Measurements from ENCODE around the gene ANTXR1. TPM values are rescaled to one million over a fixed set of nuclear protein-coding genes. Genes with fewer than 3 reads are reported as not detected.
A peak's percentile ranks its signal among the peaks of the same experiment; 100 is the strongest.

ANTXR1 gene
- total RNA-seq, 4 donors from 2014 or later = 53.7 to 69.0 (median 59.3) TPM

DNA sequence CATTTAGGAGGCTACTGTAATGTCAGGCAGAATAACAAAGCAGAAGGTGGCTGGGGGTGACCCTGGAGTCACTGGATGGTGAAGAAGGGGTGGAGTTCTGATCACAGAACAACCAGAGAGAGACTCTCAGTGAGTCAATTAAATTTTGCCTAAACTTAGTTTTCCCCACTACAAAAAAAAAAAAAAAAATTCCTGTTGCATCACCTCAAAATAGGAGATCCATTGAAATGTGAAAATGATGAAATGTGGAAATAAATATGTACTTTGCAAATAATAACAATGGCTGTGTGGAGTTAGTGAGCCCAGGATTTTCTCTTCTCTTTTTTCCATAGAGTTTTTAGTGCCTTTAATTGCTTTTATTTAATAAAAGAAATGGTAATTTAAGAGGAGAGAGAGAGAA, 208.5 kb downstream of the ANTXR1 start:
- DNase-seq (ENCODE audit: low spot score in 2 of 2) = no peak
- no peaks in the 10 kb centered on the region for H3K36me3 ChIP-seq
- no peaks in the 10 kb centered on the region for H3K27me3 ChIP-seq
- no peak overlapping the region for H3K4me3 ChIP-seq
- TF ChIP-seq EP300 (IDR thresholded peaks at IDR 0.05) = no peak
- TF ChIP-seq, protein P1, sequence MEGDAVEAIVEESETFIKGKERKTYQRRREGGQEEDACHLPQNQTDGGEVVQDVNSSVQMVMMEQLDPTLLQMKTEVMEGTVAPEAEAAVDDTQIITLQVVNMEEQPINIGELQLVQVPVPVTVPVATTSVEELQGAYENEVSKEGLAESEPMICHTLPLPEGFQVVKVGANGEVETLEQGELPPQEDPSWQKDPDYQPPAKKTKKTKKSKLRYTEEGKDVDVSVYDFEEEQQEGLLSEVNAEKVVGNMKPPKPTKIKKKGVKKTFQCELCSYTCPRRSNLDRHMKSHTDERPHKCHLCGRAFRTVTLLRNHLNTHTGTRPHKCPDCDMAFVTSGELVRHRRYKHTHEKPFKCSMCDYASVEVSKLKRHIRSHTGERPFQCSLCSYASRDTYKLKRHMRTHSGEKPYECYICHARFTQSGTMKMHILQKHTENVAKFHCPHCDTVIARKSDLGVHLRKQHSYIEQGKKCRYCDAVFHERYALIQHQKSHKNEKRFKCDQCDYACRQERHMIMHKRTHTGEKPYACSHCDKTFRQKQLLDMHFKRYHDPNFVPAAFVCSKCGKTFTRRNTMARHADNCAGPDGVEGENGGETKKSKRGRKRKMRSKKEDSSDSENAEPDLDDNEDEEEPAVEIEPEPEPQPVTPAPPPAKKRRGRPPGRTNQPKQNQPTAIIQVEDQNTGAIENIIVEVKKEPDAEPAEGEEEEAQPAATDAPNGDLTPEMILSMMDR (IDR thresholded peaks at IDR 0.05) = no peak
- no peak for TF ChIP-seq POLR2A (IDR thresholded peaks at IDR 0.05)
- no peaks in the 10 kb centered on the region for H3K9me3 ChIP-seq
- H3K4me1 ChIP-seq = peaks cover 0 to 41% (median 1%) of the 10 kb centered on the region in 4 donors
- H3K27ac ChIP-seq = peak overlapping the region in 1 of 4 donors; percentile 50

DNA sequence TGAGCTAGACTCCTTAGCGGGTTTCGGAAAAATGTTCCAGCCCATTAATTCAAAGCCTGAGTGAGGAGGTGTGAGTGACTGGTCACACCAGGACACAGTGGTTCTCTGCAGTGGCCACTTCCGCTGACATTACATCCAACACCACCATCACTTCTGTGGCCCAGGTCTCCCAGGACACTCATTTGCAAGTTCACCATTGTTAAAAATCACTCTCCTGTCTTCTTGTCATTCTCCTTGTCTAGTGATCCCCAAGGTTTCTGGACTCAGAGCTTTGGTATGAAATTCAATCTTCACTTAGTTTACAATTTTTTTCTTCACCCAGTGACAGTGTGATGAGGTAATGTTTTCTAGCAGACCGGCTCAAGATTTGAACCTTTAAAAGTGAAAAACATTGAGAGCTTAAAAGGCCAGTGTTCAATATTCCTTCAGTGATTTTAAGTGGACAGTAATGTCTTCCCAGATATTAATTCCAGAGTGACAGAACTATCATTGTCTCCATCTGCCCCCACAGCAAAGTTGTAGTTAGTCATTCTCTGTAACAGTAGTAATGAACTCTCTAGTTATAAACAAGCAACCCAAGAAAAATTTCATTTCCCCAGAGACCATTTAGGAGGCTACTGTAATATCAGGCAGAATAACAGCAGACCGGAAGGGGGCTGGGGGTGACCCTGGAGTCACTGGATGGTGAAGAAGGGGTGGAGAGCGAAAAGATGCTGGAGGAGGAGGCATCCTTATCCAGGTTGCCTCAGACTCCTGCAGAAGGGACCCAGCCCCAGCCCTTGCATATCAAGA, 209.2 kb downstream of the ANTXR1 start:
- Histone ChIP-seq H3K36me3 (no peaks in the 10 kb centered on the region), H3K4me1 (peaks cover 0 to 34% (median 1%) of the 10 kb centered on the region in 4 donors), H3K9me3 (no peaks in the 10 kb centered on the region), H3K27me3 (no peaks in the 10 kb centered on the region), H3K27ac (peak overlapping the region in 1 of 4 donors; percentile 50), H3K4me3 (no peak overlapping the region)
- TF ChIP-seq, protein P1 (IDR thresholded peaks at IDR 0.05) = no peak
- TF ChIP-seq POLR2A (IDR thresholded peaks at IDR 0.05) (no peak), EP300 (IDR thresholded peaks at IDR 0.05) (no peak)
- DNase-seq (ENCODE audit: low spot score in 2 of 2) = no peak
- WGBS, 2 donors = 71 to 79% methylated on average over 6 of the region's 6 CpGs

DNA sequence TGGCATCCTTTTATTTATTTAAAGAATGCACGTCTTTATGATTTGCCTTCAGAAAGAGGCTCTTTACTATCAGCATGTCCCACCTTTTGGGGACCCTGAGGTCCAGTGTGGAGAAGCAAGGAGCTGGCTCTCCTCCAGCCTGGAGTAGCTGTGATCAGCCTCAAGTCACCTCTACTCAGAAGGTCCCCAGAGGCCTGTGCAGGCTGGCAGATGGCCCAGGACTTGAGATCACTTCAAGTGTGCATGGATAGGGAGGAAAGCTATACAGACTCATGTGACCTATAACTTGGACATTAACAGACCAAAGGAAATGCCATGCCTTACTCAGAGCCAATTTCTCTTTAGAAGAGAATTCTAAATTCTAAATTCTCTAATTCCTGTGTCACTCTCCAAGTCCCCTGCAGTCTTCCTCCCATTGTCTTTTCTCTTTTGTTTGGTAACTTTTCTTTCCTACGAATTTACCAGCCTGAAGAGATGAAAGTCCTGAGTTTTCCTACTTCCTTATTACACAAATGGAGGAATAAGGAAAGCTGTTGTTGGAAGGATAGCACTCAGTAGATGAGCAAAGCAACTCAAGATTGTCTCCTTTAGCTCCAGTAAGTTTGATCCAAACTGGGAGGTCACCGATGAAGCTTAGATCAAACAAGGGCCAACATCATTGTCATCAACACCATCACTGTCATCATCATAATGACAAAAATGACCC, 210.1 kb downstream of the ANTXR1 start:
- Histone ChIP-seq H3K36me3 (peaks cover 0 to 6% (median 0%) of the 10 kb centered on the region in 3 donors), H3K27ac (no peak overlapping the region), H3K9me3 (no peaks in the 10 kb centered on the region), H3K4me3 (no peak overlapping the region), H3K4me1 (peaks cover 0 to 29% (median 1%) of the 10 kb centered on the region in 4 donors), H3K27me3 (no peaks in the 10 kb centered on the region)
- DNase-seq (ENCODE audit: low spot score in 2 of 2) = no peak
- TF ChIP-seq, protein P1 (IDR thresholded peaks at IDR 0.05) = no peak
- WGBS, 2 donors = 83 to 91% methylated on average over 3 of the region's 3 CpGs

DNA sequence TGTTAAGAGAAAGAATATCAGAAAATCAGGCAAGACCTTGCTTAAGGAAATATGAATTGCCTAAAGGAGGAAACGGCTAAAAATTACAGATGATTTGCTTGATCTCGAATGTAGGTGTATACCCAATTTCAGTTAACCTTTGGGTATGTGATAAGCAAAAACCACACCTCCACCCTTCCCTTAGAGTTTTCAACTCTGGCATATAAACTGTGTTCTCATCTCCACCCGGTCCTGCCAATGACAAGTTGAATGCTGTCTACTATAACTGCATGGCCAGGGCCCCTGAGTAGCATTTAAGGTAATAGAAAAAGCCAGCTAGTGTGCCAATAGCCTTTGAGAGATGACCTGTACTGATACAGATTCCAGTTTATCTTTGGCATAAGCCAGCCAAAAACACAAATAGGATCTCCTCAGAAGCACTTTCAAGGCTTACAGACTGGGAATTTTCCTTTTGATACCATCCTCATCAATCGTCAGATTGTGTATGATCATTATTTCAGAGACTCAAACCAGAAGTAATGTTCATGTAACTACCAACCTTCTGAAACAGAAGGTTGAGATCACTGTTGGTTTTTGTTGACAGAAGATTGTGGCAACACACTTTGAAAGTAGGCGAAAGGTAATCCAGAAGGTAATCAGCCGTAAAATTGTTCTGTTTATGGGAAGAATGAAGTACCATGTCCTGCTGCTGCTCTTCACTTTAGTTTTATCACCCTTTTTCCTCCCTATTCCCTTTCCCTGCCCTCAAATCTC, 211.0 kb downstream of the ANTXR1 start:
- no peak for DNase-seq (ENCODE audit: low spot score in 2 of 2)
- TF ChIP-seq EP300 (IDR thresholded peaks at IDR 0.05) (no peak), POLR2A (IDR thresholded peaks at IDR 0.05) (no peak)
- TF ChIP-seq, protein P1 (IDR thresholded peaks at IDR 0.05) = no peak
- peaks cover 0 to 26% (median 1%) of the 10 kb centered on the region in 4 donors for H3K4me1 ChIP-seq
- 94 to 97% methylated on average over 6 of the region's 6 CpGs for whole genome bisulfite sequencing, 2 donors
- H3K27ac ChIP-seq = no peak overlapping the region
- no peak overlapping the region for H3K4me3 ChIP-seq
- H3K27me3 ChIP-seq = no peaks in the 10 kb centered on the region
- H3K9me3 ChIP-seq = no peaks in the 10 kb centered on the region
- H3K36me3 ChIP-seq = peaks cover 0 to 6% (median 0%) of the 10 kb centered on the region in 3 donors
